B cell (primary cell): Measurements from ENCODE around the gene CAPN12. TPM values are rescaled to one million over a fixed set of nuclear protein-coding genes. Genes with fewer than 3 reads are reported as not detected.

Experiments used
- ATAC-seq: fragments of 200-7000 bp; cut with Tn5 transposase; one replicate; pipeline ENCODE4 v1.10.0; 2021; ENCODE audit warnings: low read depth, mild to moderate bottlenecking, moderate number of reproducible peaks, moderate library complexity
- CTCF ChIA-PET: fragments of 350-600 bp; sonication (Branson Sonifier 250); formaldehyde crosslinking; loops from one replicate; lab custom pipeline; 2021; ENCODE audit warnings: antibody characterized with exemption, inconsistent platforms; lab: Charles Lee
- POLR2A ChIA-PET: fragments of 350-600 bp; sonication (Branson Sonifier 250); formaldehyde crosslinking; loops from one replicate; lab custom pipeline; 2021; ENCODE audit warnings: antibody characterized with exemption; lab: Charles Lee
- DNase-seq: peaks from one replicate; pipeline ENCODE4 v3.0.0; 2013
- H2AFZ ChIP-seq: 2 replicates; pipeline ENCODE4 v1.6.1; 2012; ENCODE audit warnings: mild to moderate bottlenecking, low read depth, low read length; ENCODE audit not compliant: insufficient read depth, poor library complexity, severe bottlenecking
- H3K27ac ChIP-seq, 2 donors: 1 replicate in 1 of 2; 2 replicates in 1 of 2; pipeline ENCODE4 v1.5.1; 2012 to 2013; ENCODE audit warnings: low read length in 2 of 2, mild to moderate bottlenecking in 2 of 2, moderate library complexity in 1 of 2
- H3K27me3 ChIP-seq, 4 experiments: fragments of 200-600 bp in 1 of 4; sonication (generic) in 1 of 4; replicated peaks in 1 of 4; 1 replicate in 2 of 4; 2 replicates in 2 of 4; pipeline versions ENCODE4 v1.6.1 to v1.7.0; 2013 to 2016; ENCODE audit warnings: low read length in 3 of 4, mild to moderate bottlenecking in 2 of 4, mixed read lengths in 1 of 4, moderate library complexity in 1 of 4; ENCODE audit not compliant: insufficient read depth in 4 of 4, control insufficient read depth in 3 of 4; ENCODE audit errors: control extremely low read depth in 1 of 4
- H3K36me3 ChIP-seq, 2 experiments: replicated peaks in 1 of 2; 1 replicate in 1 of 2; 2 replicates in 1 of 2; pipeline versions ENCODE4 v1.6.1 to v1.7.1; 2013; ENCODE audit warnings: low read length in 1 of 2; ENCODE audit not compliant: insufficient read depth in 2 of 2, control insufficient read depth in 1 of 2; ENCODE audit errors: control extremely low read depth in 1 of 2, extremely low read depth in 1 of 2
- H3K4me1 ChIP-seq, 2 donors: fragments of 200-600 bp in 1 of 2; sonication (generic) in 1 of 2; 1 replicate in 1 of 2; 2 replicates in 1 of 2; pipeline versions ENCODE4 v1.5.1 to v1.6.1; 2013 to 2017; ENCODE audit warnings: low read length in 2 of 2; ENCODE audit not compliant: control insufficient read depth in 2 of 2, insufficient read depth in 2 of 2
- H3K4me2 ChIP-seq: replicated peaks from 2 replicates; pipeline ENCODE3; 2012; ENCODE audit warnings: mild to moderate bottlenecking, low read depth, low read length; ENCODE audit not compliant: poor library complexity, severe bottlenecking
- H3K4me3 ChIP-seq, 5 experiments: fragments of 200-600 bp in 1 of 5; sonication (generic) in 1 of 5; 1 replicate in 3 of 5; 2 replicates in 2 of 5; pipeline versions ENCODE4 v1.5.1 to v1.7.0; 2011 to 2016; ENCODE audit warnings: low read length in 4 of 5, mild to moderate bottlenecking in 4 of 5, low read depth in 2 of 5, control low read depth in 1 of 5, moderate library complexity in 1 of 5; ENCODE audit not compliant: insufficient read depth in 1 of 5; ENCODE audit errors: control extremely low read depth in 1 of 5, extremely low read depth in 1 of 5
- H3K79me2 ChIP-seq: fragments of 200-600 bp; sonication (generic); one replicate; pipeline ENCODE4 v1.6.0; 2016; ENCODE audit warnings: low read length; ENCODE audit not compliant: control insufficient read depth, insufficient read depth
- H3K9ac ChIP-seq: fragments of 200-600 bp; sonication (generic); 2 replicates; pipeline ENCODE4 v1.6.1; 2017; ENCODE audit warnings: mild to moderate bottlenecking, low read length, moderate library complexity
- H3K9me3 ChIP-seq, 3 donors: one replicate each; pipeline versions ENCODE4 v1.6.1 to v1.7.1; 2013; ENCODE audit warnings: low read length in 2 of 3; ENCODE audit not compliant: control insufficient read depth in 2 of 3, insufficient read depth in 1 of 3; ENCODE audit errors: control extremely low read depth in 1 of 3
- H4K20me1 ChIP-seq: 2 replicates; pipeline ENCODE4 v1.6.0; 2012; ENCODE audit warnings: mild to moderate bottlenecking, low read length; ENCODE audit not compliant: insufficient read depth, control insufficient read depth, poor library complexity, severe bottlenecking
- H3K27ac Mint-ChIP-seq: one replicate; pipeline ENCODE4 v1.8.0; 2021; ENCODE audit warnings: mixed read lengths
- H3K27me3 Mint-ChIP-seq: one replicate; pipeline ENCODE4 v1.8.0; 2021; ENCODE audit warnings: mixed read lengths
- H3K4me1 Mint-ChIP-seq: one replicate; pipeline ENCODE4 v1.8.0; 2021; ENCODE audit warnings: mixed read lengths
- H3K4me3 Mint-ChIP-seq: one replicate; pipeline ENCODE4 v1.8.0; 2021; ENCODE audit warnings: mixed read lengths
- H3K9me3 Mint-ChIP-seq: one replicate; pipeline ENCODE4 v1.8.0; 2022; ENCODE audit warnings: mixed read lengths; ENCODE audit not compliant: insufficient read depth
- CTCF ChIP-seq: fragments of 200-600 bp; IDR thresholded peaks from one replicate; pipeline ENCODE4 v1.8.0; 2022; ENCODE audit warnings: antibody characterized with exemption, mild to moderate bottlenecking
- EZH2 ChIP-seq: IDR thresholded peaks from 2 replicates; pipeline ENCODE4 v1.6.1; 2012; ENCODE audit warnings: borderline replicate concordance, low read depth, mild to moderate bottlenecking, moderate library complexity, low read length; ENCODE audit not compliant: insufficient read depth, poor library complexity, severe bottlenecking
- WGBS: methylation state at CpG from one replicate; pipeline ENCODE4 v1.1.5; 2013; ENCODE audit warnings: missing lambda C conversion rate; ENCODE audit not compliant: insufficient coverage; 5-methylcytosine and 5-hydroxymethylcytosine counted together
- intact Hi-C: fragments of 100-400 bp; cut with micrococcal nuclease; formaldehyde crosslinking; loops from one replicate; pipeline ENCODE4 v1.10.0; 2022
- polyA plus RNA-seq: library from polyadenylated mRNA; depleted of rRNA; stranded (reverse); fragments of >200 nt; gene quantifications from 2 replicates; pipeline ENCODE4 v1.2.3, GENCODE V29; 2012
- total RNA-seq, 2 donors: library from RNA; stranded (reverse); fragments of 120-200 nt in 1 of 2; gene quantifications; 1 replicate in 1 of 2; 2 replicates in 1 of 2; pipeline versions ENCODE4 v1.2.3 to v1.2.4, GENCODE V29; 2013 to 2022

CAPN12 gene
- total and polyA plus RNA-seq, 2 donors (not counting 1 experiment from before 2014, with no cell fraction given): 28.6 to 104 TPM

GRCh38 chr19:38728752-38729541 is 15.3 kb downstream of the CAPN12 start:
- H3K36me3 ChIP-seq: peaks cover 0 to 47% of the 10 kb centered on the region in 2 experiments
- no peak for TF ChIP-seq EZH2
- TF ChIP-seq CTCF: no peak
- no peak overlapping the region for H3K4me2 ChIP-seq
- no peak overlapping the region for H3K27ac ChIP-seq
- ATAC-seq (no peak), DNase-seq (no peak)
- 94% methylated on average over 36 of the region's 37 CpGs for WGBS
- H3K9me3 Mint-ChIP-seq: no peaks in the 10 kb centered on the region
- peaks cover 13% of the 10 kb centered on the region for H3K4me1 Mint-ChIP-seq
- no peaks in the 10 kb centered on the region for H3K9me3 ChIP-seq
- H3K9ac ChIP-seq: no peak overlapping the region
- intact Hi-C loops: loop anchor here (1.0 kb wide), 2 partner anchors 158 to 201 kb away; partner anchors contain the start of genes MRPS12 and SARS2
- no peaks in the 10 kb centered on the region for H4K20me1 ChIP-seq
- H3K27me3 ChIP-seq: no peaks in the 10 kb centered on the region
- ChIA-PET POLR2A (no interaction called here), CTCF (interaction anchor here (0.6 to 7.3 kb wide), 5 partner anchors 95 to 202 kb away, joined by 3 to 36 read pairs (median 3); partner anchors contain the start of genes MRPS12 and SARS2)
- H2AFZ ChIP-seq: no peak overlapping the region
- peaks cover 3% of the 10 kb centered on the region for H3K79me2 ChIP-seq
- H3K4me3 Mint-ChIP-seq: no peak overlapping the region
- H3K4me1 ChIP-seq: peaks cover 8 to 14% of the 10 kb centered on the region in 2 donors
- no peaks in the 10 kb centered on the region for H3K27me3 Mint-ChIP-seq
- no peak overlapping the region for H3K4me3 ChIP-seq
- no peak overlapping the region for H3K27ac Mint-ChIP-seq
